ENCODE measurements around the gene AOPEP. TPM values are rescaled to one million over a fixed set of nuclear protein-coding genes. Genes with fewer than 3 reads are reported as not detected.
A peak's percentile ranks its signal among the peaks of the same experiment; 100 is the strongest.

AOPEP gene
- polyA plus RNA-seq, 1 donor: 44.3 TPM

DNA sequence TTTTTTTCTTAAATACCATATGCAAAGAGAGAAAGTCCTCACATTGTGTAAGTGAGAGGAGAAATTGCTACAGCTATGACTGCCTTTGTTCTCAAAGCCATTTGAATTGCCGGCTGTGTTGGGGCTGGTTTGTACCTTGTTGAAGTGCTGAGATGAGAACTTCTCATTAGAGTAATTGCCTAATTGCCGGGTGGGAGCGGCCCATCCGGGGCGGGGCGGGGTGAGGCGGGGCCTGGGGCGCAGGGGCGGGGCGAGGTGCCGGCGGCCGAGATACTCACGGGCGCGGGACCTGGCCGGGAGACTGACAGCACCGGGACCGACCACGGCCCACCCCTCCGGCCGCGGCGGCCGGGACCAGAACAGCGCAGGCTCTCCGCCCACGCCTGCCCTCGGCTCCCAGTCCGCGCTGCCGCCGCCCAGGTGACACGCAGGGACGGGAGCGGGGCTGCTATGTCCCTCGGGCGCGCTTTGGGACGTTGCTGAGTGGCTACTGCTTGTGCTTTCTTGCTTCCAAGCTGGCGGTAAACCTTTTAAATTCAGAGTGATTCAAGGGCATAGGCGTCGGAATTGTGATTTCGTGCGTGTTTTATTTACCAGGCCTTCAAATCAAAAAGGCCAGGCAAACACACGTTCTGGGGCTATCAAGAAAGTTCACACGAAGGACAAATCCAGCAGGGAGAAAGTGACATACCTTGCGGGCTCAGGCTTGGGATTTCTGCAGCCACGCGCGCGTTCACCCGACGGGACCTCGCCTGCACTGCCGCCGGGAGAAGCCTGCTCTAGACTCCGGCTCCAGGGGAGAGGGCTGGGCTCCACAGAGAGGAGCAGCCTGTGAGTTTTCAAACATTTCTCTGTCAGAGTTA lies 322.0 kb downstream of the AOPEP start:
- 0% methylated on average over 3 of the region's 58 CpGs for WGBS (ENCODE audit: insufficient coverage, low lambda C conversion rate)
- H3K36me3 ChIP-seq (ENCODE audit: control insufficient read depth, insufficient read depth, low read length): peaks cover 6% of the 10 kb centered on the region
- peaks cover 32% of the 10 kb centered on the region for H3K4me1 ChIP-seq (ENCODE audit: control insufficient read depth, insufficient read depth, low read length)
- peak overlapping the region; percentile 76 for H3K27ac ChIP-seq (ENCODE audit: low read length)
- H3K4me3 ChIP-seq (ENCODE audit: low read length): peak overlapping the region; percentile 57
- no peaks in the 10 kb centered on the region for H3K9me3 ChIP-seq (ENCODE audit: control insufficient read depth, low read depth, low read length)
- no peaks in the 10 kb centered on the region for H3K27me3 ChIP-seq (ENCODE audit: control insufficient read depth, insufficient read depth, low read length)
- peak; percentile 42 to 77 for DNase-seq

DNA sequence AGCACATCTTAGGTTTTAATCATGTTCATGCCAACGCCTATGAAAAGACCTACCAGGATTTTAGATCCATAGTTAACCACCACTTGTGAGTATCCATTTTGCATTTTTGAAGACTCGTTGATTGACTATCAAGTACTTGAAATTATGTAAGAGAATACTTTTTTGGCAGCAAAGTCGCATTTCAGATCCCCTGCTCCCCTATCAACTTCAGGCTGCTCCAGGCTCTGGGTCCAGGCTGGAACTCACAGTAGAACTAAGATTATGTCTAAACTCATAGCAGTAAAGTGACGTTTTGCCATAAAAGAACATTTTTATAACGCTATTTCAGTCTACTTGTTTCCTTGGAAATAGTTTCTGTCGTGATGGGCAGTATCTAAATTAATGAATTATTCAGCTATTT lies 323.3 kb downstream of the AOPEP start:
- no peaks in the 10 kb centered on the region for H3K27me3 ChIP-seq (ENCODE audit: control insufficient read depth, insufficient read depth, low read length)
- peaks cover 3% of the 10 kb centered on the region for H3K36me3 ChIP-seq (ENCODE audit: control insufficient read depth, insufficient read depth, low read length)
- peak overlapping the region; percentile 57 for H3K4me3 ChIP-seq (ENCODE audit: low read length)
- H3K27ac ChIP-seq (ENCODE audit: low read length): peak overlapping the region; percentile 76
- no CpG with 5 or more reads among the region's 6 CpGs for WGBS (ENCODE audit: insufficient coverage, low lambda C conversion rate)
- DNase-seq: no peak
- H3K4me1 ChIP-seq (ENCODE audit: control insufficient read depth, insufficient read depth, low read length): peaks cover 20% of the 10 kb centered on the region
- no peaks in the 10 kb centered on the region for H3K9me3 ChIP-seq (ENCODE audit: control insufficient read depth, low read depth, low read length)

DNA sequence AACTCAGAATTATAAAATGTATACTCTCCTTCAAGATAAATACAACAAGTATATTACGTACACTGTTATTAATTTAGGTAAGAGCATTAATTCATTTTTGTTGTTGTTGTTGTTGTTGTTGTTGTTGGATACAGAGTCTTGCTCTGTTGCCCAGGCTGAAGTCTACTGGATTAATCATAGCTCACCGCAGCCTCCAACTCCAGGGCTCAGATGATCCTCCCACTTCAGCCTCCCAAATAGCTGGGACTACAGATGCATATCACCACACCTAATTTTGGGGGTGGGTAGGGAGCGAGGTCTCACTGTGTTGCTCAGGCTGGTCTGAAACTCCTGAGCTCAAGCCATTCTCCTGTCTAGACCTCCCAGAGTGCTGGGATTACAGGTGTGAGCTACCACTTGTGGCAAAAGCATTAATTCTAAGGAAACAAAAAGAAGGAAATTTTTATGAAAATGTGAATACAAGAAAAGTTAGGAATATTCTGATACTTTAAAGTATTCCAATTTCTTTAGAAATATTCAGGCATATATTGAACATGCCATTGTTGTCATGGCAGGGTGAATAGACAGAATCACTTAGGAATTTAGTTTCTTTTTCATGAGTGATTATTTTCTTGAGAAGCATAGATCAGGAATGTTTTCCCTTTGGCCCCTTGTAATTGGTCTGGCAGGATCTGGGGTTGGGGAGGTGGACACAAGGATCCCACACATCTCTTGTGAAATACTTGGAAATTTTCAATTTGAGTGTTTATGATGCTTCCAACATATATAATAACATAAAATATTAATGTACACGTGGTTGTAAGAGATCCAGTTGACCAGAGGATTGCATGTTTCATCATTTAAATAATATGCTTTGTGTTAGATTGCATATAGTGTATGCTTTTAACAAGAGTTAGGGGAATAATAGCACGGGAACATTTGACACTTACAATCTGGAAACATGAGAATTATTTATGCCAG lies 327.4 kb downstream of the AOPEP start:
- no peak overlapping the region for H3K4me3 ChIP-seq (ENCODE audit: low read length)
- H3K27ac ChIP-seq (ENCODE audit: low read length): no peak overlapping the region

DNA sequence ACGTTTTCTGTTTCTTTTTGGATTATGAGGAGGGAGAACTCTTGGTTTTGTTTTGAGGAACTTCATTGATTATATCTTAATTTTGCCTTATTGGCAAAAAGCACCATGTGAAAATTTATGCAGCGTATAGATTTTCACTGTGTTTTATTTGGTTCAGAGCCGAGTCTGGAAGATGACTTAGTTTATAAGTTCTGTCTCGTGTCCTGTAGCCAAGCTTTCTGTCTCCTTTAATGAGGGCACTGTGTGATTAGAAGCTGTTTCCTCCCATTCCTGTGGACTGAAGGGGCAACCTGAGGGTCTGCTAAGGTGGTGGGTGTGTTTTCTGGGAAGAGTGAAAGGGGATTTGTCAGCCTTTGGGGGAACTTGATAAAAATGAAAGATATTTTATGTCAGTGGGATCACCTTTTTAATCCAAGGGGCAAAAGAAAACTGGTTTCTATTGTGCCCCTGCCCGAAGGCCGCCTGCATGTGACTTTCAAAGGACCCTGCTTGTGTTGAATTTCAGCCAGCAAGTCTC lies 328.9 kb downstream of the AOPEP start:
- Histone ChIP-seq H3K36me3 (ENCODE audit: control insufficient read depth, insufficient read depth, low read length) (peaks cover 5% of the 10 kb centered on the region), H3K27me3 (ENCODE audit: control insufficient read depth, insufficient read depth, low read length) (no peaks in the 10 kb centered on the region), H3K27ac (ENCODE audit: low read length) (peak overlapping the region; percentile 60), H3K4me1 (ENCODE audit: control insufficient read depth, insufficient read depth, low read length) (no peaks in the 10 kb centered on the region), H3K4me3 (ENCODE audit: low read length) (no peak overlapping the region), H3K9me3 (ENCODE audit: control insufficient read depth, low read depth, low read length) (no peaks in the 10 kb centered on the region)
- no peak for DNase-seq
- WGBS (ENCODE audit: insufficient coverage, low lambda C conversion rate): no CpG with 5 or more reads among the region's 6 CpGs

More for the DNA sequence above, 327.4 kb downstream of the AOPEP start:
- peaks cover 3% of the 10 kb centered on the region for H3K36me3 ChIP-seq (ENCODE audit: control insufficient read depth, insufficient read depth, low read length)
- H3K4me1 ChIP-seq (ENCODE audit: control insufficient read depth, insufficient read depth, low read length): peaks cover 4% of the 10 kb centered on the region
- no CpG with 5 or more reads among the region's 5 CpGs for WGBS (ENCODE audit: insufficient coverage, low lambda C conversion rate)
- H3K9me3 ChIP-seq (ENCODE audit: control insufficient read depth, low read depth, low read length): no peaks in the 10 kb centered on the region
- no peaks in the 10 kb centered on the region for H3K27me3 ChIP-seq (ENCODE audit: control insufficient read depth, insufficient read depth, low read length)
- no peak for DNase-seq

DNA sequence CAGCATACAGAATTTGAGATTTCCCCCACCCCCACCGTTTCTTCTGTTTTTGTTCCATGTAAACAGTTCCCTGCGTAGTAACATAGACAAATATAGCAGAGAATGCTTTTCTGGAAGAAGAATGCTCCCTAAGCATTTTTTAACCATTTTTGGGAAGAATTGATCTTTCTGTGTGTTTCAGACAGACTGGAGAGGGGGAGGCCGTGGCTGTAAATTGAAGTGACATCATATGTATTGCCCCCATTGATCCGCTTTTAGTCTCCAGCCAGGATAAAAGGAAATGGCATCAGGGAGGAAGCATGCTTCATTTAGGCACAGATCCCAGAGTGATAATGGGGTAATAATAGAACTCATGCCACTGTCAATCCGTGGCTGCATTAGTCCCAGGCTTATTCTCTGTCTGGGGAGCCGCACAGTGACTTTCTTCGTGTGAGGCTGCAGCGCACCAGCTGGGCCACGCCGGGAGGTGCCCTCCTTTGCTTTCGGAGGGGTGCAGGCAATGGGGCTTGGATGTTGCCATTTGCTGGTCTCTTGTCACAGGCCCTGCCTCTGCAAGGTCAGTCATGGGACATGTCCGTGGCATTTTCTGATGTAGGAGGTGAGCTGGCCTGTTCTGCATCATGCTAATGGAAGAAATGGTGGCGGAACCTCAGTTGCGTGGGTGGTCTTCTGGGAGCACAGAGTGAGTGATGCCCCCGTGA lies 329.5 kb downstream of the AOPEP start:
- 50% methylated on average over 1 of the region's 15 CpGs for WGBS (ENCODE audit: insufficient coverage, low lambda C conversion rate)
- H3K9me3 ChIP-seq (ENCODE audit: control insufficient read depth, low read depth, low read length): no peaks in the 10 kb centered on the region
- no peaks in the 10 kb centered on the region for H3K4me1 ChIP-seq (ENCODE audit: control insufficient read depth, insufficient read depth, low read length)
- peaks cover 10% of the 10 kb centered on the region for H3K36me3 ChIP-seq (ENCODE audit: control insufficient read depth, insufficient read depth, low read length)
- H3K27ac ChIP-seq (ENCODE audit: low read length): peak overlapping the region; percentile 60
- peak overlapping the region; percentile 13 for H3K4me3 ChIP-seq (ENCODE audit: low read length)
- no peaks in the 10 kb centered on the region for H3K27me3 ChIP-seq (ENCODE audit: control insufficient read depth, insufficient read depth, low read length)
- peak in 1 of 2 donors; percentile 60 for DNase-seq

DNA sequence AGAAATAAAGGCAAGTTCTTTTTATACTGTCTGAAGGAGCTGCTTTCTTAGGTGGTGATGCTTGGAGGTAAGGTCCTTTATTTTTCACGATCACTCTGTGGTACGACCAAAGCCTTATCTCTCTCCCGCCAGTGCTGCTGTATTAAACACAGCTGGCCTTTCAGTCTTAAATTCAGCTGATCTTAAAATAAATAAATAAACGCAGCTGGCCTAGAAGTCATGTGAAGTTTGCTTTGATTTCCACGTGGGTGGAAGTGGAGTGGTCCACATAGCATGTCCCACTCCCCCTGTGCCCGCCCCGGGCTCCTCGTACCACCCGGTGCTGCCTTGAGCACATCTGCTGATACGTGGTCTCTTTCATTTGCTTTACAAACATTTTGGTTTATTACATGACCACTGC lies 330.6 kb downstream of the AOPEP start:
- Histone ChIP-seq H3K27me3 (ENCODE audit: control insufficient read depth, insufficient read depth, low read length) (no peaks in the 10 kb centered on the region), H3K36me3 (ENCODE audit: control insufficient read depth, insufficient read depth, low read length) (peaks cover 15% of the 10 kb centered on the region), H3K4me1 (ENCODE audit: control insufficient read depth, insufficient read depth, low read length) (peaks cover 1% of the 10 kb centered on the region), H3K9me3 (ENCODE audit: control insufficient read depth, low read depth, low read length) (no peaks in the 10 kb centered on the region), H3K4me3 (ENCODE audit: low read length) (peak overlapping the region; percentile 2), H3K27ac (ENCODE audit: low read length) (peak overlapping the region; percentile 60)
- no CpG with 5 or more reads among the region's 10 CpGs for WGBS (ENCODE audit: insufficient coverage, low lambda C conversion rate)
- no peak for DNase-seq

DNA sequence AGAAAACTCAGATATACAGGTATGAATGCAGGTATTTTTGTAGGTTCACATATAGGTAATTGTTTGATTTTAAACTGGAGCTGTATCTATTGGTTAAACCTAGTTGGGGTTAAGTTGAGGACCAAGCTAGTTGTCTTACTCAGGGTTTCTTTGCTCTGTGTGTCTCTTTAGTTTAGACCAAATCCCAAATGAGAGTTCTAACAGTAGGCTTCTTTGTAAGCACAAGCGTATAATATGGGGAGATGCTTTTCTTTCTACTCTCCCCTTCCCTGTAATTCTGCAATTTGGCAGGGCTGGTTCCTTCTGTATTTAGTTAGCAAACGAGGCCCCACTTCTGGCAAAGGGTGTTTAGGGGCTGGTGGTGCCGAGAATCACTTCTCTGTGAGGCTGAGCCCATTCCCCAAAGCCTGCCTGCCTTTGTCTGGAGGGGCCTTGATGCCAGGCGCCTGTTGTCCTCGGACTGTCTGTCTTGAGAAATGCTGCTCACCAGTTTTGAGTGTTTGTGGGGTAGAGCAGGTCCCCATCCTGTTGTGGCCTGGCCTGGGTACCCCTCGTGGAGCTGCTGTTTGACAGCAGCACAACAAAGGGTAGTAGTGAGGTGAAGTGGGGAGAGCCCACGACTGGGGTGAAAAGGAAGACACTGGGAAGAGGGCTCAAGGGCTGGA lies 331.8 kb downstream of the AOPEP start:
- no peaks in the 10 kb centered on the region for H3K9me3 ChIP-seq (ENCODE audit: control insufficient read depth, low read depth, low read length)
- no peak overlapping the region for H3K4me3 ChIP-seq (ENCODE audit: low read length)
- DNase-seq: no peak
- H3K27ac ChIP-seq (ENCODE audit: low read length): peak overlapping the region; percentile 35
- no CpG with 5 or more reads among the region's 7 CpGs for WGBS (ENCODE audit: insufficient coverage, low lambda C conversion rate)
- peaks cover 26% of the 10 kb centered on the region for H3K36me3 ChIP-seq (ENCODE audit: control insufficient read depth, insufficient read depth, low read length)
- H3K27me3 ChIP-seq (ENCODE audit: control insufficient read depth, insufficient read depth, low read length): no peaks in the 10 kb centered on the region
- peaks cover 5% of the 10 kb centered on the region for H3K4me1 ChIP-seq (ENCODE audit: control insufficient read depth, insufficient read depth, low read length)

DNA sequence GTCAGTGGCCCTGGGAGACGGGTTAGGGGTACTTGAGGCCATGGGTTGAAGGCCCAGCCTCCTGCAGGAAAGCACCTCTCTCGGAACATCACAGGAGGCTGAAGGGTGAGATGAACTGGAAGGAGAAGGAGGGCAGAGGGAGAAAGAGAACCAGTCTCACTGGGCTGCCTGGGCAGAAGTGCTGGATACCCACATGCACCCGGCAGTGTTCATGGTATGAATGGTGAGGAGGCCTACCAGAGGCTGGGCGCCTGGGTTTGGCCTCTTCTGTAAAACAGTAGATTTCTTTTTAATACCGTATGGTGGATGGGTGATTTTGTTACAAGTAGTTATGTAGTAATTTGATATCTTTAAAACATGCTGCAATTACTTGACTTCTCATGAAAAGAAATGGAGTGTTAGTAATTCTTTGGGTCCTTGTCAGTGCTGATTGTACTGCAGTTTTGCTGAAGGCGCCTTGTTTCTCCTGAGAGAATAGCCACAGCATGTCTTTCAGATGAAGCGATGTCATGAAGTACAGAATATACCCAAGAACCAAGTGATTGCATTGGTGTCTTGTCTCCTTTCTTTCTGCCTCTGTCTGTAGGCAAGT lies 332.4 kb downstream of the AOPEP start:
- no CpG with 5 or more reads among the region's 7 CpGs for WGBS (ENCODE audit: insufficient coverage, low lambda C conversion rate)
- Histone ChIP-seq H3K27ac (ENCODE audit: low read length) (peak overlapping the region; percentile 35), H3K4me3 (ENCODE audit: low read length) (no peak overlapping the region), H3K4me1 (ENCODE audit: control insufficient read depth, insufficient read depth, low read length) (peaks cover 7% of the 10 kb centered on the region), H3K27me3 (ENCODE audit: control insufficient read depth, insufficient read depth, low read length) (no peaks in the 10 kb centered on the region), H3K36me3 (ENCODE audit: control insufficient read depth, insufficient read depth, low read length) (peaks cover 29% of the 10 kb centered on the region), H3K9me3 (ENCODE audit: control insufficient read depth, low read depth, low read length) (no peaks in the 10 kb centered on the region)
- DNase-seq: no peak

DNA sequence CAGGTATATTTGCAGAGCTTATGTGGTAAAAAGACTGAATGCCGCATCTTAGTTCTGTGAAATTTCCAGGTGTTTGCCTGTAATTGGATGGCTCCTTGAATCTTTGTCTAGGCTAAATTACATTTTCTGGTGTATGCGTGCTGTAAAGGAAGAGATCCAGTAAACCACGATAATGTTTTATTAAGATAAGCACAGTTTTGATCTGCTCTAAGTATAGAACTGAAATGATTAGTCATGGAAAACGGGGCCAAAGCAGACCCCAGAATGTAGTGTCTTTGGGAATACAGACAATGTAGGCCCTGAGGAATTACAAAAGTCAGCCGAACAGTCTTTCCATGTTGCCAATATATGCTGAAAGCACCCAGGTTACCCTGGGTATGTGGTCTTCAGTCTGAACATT lies 333.7 kb downstream of the AOPEP start:
- H3K9me3 ChIP-seq (ENCODE audit: control insufficient read depth, low read depth, low read length): no peaks in the 10 kb centered on the region
- H3K4me3 ChIP-seq (ENCODE audit: low read length): no peak overlapping the region
- no CpG with 5 or more reads among the region's 5 CpGs for WGBS (ENCODE audit: insufficient coverage, low lambda C conversion rate)
- H3K4me1 ChIP-seq (ENCODE audit: control insufficient read depth, insufficient read depth, low read length): peaks cover 19% of the 10 kb centered on the region
- H3K27me3 ChIP-seq (ENCODE audit: control insufficient read depth, insufficient read depth, low read length): no peaks in the 10 kb centered on the region
- no peak for DNase-seq
- peaks cover 34% of the 10 kb centered on the region for H3K36me3 ChIP-seq (ENCODE audit: control insufficient read depth, insufficient read depth, low read length)
- H3K27ac ChIP-seq (ENCODE audit: low read length): no peak overlapping the region

All from large intestine (tissue), 3 donors.